ENCODE measurements around the gene RAB11A. TPM values are rescaled to one million over a fixed set of nuclear protein-coding genes. Genes with fewer than 3 reads are reported as not detected.

Gene RAB11A
- total and polyA plus RNA-seq, 9 of the 15 experiments (the other 6 are each of a cell fraction or from before 2014, with no cell fraction given), result 129 to 369 (median 245) TPM

DNA sequence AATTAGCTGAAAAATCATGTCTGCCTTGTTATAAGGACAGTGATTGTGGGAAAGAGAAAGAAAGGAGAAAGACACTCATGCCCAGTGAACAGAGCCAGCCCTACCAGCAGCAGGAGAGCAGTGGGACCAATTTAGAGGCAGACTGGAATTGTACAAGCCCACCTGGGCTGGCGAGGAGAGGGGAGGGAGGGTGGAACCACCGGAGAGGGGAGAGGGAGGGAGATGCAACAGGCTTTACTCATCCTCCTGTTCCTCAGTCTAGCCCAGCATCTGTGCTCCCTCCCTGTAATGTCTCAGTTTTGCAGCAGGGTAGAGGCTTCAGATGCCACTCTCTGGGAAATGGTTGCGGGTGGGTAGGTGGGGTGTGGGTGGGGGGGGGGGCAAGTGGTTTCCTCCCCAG is 54.7 kb downstream of the RAB11A start (continued):
- TF ChIP-seq, protein P1, sequence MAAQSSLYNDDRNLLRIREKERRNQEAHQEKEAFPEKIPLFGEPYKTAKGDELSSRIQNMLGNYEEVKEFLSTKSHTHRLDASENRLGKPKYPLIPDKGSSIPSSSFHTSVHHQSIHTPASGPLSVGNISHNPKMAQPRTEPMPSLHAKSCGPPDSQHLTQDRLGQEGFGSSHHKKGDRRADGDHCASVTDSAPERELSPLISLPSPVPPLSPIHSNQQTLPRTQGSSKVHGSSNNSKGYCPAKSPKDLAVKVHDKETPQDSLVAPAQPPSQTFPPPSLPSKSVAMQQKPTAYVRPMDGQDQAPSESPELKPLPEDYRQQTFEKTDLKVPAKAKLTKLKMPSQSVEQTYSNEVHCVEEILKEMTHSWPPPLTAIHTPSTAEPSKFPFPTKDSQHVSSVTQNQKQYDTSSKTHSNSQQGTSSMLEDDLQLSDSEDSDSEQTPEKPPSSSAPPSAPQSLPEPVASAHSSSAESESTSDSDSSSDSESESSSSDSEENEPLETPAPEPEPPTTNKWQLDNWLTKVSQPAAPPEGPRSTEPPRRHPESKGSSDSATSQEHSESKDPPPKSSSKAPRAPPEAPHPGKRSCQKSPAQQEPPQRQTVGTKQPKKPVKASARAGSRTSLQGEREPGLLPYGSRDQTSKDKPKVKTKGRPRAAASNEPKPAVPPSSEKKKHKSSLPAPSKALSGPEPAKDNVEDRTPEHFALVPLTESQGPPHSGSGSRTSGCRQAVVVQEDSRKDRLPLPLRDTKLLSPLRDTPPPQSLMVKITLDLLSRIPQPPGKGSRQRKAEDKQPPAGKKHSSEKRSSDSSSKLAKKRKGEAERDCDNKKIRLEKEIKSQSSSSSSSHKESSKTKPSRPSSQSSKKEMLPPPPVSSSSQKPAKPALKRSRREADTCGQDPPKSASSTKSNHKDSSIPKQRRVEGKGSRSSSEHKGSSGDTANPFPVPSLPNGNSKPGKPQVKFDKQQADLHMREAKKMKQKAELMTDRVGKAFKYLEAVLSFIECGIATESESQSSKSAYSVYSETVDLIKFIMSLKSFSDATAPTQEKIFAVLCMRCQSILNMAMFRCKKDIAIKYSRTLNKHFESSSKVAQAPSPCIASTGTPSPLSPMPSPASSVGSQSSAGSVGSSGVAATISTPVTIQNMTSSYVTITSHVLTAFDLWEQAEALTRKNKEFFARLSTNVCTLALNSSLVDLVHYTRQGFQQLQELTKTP (IDR thresholded peaks at IDR 0.05; ENCODE audit: low read depth in 1 of 2, partially characterized antibody in 2 of 2), result no peak
- no peak for TF ChIP-seq E2F3 (CRISPR knock-in tag; IDR thresholded peaks at IDR 0.05)
- no peak for TF ChIP-seq HNRNPH1 (optimal IDR thresholded peaks at IDR 0.05; ENCODE audit: low read depth, low read length)
- TF ChIP-seq PTTG1 (tag; IDR thresholded peaks at IDR 0.05; ENCODE audit: low read depth), result no peak
- TF ChIP-seq, protein P2, sequence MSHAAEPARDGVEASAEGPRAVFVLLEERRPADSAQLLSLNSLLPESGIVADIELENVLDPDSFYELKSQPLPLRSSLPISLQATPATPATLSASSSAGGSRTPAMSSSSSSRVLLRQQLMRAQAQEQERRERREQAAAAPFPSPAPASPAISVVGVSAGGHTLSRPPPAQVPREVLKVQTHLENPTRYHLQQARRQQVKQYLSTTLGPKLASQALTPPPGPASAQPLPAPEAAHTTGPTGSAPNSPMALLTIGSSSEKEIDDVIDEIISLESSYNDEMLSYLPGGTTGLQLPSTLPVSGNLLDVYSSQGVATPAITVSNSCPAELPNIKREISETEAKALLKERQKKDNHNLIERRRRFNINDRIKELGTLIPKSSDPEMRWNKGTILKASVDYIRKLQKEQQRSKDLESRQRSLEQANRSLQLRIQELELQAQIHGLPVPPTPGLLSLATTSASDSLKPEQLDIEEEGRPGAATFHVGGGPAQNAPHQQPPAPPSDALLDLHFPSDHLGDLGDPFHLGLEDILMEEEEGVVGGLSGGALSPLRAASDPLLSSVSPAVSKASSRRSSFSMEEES (CRISPR knock-in tag; IDR thresholded peaks at IDR 0.05), result no peak
- TF ChIP-seq, protein P3, sequence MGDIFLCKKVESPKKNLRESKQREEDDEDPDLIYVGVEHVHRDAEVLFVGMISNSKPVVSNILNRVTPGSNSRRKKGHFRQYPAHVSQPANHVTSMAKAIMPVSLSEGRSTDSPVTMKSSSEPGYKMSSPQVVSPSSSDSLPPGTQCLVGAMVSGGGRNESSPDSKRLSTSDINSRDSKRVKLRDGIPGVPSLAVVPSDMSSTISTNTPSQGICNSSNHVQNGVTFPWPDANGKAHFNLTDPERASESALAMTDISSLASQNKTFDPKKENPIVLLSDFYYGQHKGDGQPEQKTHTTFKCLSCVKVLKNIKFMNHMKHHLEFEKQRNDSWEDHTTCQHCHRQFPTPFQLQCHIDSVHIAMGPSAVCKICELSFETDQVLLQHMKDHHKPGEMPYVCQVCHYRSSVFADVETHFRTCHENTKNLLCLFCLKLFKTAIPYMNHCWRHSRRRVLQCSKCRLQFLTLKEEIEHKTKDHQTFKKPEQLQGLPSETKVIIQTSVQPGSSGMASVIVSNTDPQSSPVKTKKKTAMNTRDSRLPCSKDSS (IDR thresholded peaks at IDR 0.05; ENCODE audit: low read depth, partially characterized antibody), result no peak
- TF ChIP-seq, protein P4, sequence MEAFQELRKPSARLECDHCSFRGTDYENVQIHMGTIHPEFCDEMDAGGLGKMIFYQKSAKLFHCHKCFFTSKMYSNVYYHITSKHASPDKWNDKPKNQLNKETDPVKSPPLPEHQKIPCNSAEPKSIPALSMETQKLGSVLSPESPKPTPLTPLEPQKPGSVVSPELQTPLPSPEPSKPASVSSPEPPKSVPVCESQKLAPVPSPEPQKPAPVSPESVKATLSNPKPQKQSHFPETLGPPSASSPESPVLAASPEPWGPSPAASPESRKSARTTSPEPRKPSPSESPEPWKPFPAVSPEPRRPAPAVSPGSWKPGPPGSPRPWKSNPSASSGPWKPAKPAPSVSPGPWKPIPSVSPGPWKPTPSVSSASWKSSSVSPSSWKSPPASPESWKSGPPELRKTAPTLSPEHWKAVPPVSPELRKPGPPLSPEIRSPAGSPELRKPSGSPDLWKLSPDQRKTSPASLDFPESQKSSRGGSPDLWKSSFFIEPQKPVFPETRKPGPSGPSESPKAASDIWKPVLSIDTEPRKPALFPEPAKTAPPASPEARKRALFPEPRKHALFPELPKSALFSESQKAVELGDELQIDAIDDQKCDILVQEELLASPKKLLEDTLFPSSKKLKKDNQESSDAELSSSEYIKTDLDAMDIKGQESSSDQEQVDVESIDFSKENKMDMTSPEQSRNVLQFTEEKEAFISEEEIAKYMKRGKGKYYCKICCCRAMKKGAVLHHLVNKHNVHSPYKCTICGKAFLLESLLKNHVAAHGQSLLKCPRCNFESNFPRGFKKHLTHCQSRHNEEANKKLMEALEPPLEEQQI (IDR thresholded peaks at IDR 0.05), result no peak
- no peak for TF ChIP-seq CBX2 (IDR thresholded peaks at IDR 0.05; ENCODE audit: insufficient read depth, low read length, poor library complexity, severe bottlenecking)
- TF ChIP-seq, protein P5, sequence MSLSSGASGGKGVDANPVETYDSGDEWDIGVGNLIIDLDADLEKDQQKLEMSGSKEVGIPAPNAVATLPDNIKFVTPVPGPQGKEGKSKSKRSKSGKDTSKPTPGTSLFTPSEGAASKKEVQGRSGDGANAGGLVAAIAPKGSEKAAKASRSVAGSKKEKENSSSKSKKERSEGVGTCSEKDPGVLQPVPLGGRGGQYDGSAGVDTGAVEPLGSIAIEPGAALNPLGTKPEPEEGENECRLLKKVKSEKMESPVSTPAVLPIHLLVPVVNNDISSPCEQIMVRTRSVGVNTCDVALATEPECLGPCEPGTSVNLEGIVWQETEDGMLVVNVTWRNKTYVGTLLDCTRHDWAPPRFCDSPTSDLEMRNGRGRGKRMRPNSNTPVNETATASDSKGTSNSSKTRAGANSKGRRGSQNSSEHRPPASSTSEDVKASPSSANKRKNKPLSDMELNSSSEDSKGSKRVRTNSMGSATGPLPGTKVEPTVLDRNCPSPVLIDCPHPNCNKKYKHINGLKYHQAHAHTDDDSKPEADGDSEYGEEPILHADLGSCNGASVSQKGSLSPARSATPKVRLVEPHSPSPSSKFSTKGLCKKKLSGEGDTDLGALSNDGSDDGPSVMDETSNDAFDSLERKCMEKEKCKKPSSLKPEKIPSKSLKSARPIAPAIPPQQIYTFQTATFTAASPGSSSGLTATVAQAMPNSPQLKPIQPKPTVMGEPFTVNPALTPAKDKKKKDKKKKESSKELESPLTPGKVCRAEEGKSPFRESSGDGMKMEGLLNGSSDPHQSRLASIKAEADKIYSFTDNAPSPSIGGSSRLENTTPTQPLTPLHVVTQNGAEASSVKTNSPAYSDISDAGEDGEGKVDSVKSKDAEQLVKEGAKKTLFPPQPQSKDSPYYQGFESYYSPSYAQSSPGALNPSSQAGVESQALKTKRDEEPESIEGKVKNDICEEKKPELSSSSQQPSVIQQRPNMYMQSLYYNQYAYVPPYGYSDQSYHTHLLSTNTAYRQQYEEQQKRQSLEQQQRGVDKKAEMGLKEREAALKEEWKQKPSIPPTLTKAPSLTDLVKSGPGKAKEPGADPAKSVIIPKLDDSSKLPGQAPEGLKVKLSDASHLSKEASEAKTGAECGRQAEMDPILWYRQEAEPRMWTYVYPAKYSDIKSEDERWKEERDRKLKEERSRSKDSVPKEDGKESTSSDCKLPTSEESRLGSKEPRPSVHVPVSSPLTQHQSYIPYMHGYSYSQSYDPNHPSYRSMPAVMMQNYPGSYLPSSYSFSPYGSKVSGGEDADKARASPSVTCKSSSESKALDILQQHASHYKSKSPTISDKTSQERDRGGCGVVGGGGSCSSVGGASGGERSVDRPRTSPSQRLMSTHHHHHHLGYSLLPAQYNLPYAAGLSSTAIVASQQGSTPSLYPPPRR (CRISPR knock-in tag; IDR thresholded peaks at IDR 0.05; ENCODE audit: borderline replicate concordance), result no peak

All from K562 (cell line).